GM12878 (cell line): Measurements from ENCODE around the gene AXDND1. TPM values are rescaled to one million over a fixed set of nuclear protein-coding genes. Genes with fewer than 3 reads are reported as not detected.

Experiments used
- EP300 ChIP-seq, 2 experiments: fragments of 150-350 bp in 1 of 2; IDR thresholded peaks; 2 replicates each; pipeline ENCODE4 v1.6.1; 2011 to 2012; ENCODE audit warnings: low read depth in 2 of 2, low read length in 2 of 2, borderline replicate concordance in 1 of 2, improper control_type of control experiment in 1 of 2, inconsistent platforms in 1 of 2; ENCODE audit not compliant: control insufficient read depth in 1 of 2
- ESRRA ChIP-seq: IDR thresholded peaks from 2 replicates; pipeline ENCODE4 v1.6.1; 2012; ENCODE audit warnings: mild to moderate bottlenecking, low read length, improper control_type of control experiment
- FOXK2 ChIP-seq: fragments of 450-650 bp; IDR thresholded peaks from 2 replicates; pipeline ENCODE4 v1.6.1; 2017; ENCODE audit warnings: mild to moderate bottlenecking, moderate library complexity
- MTA2 ChIP-seq: fragments of 450-650 bp; IDR thresholded peaks from 2 replicates; pipeline ENCODE4 v1.6.1; 2016; ENCODE audit warnings: low read depth, mild to moderate bottlenecking, moderate library complexity
- PKNOX1 ChIP-seq: fragments of 450-650 bp; IDR thresholded peaks from 2 replicates; pipeline ENCODE4 v1.6.1; 2016; ENCODE audit warnings: mild to moderate bottlenecking
- SKIL ChIP-seq: fragments of 450-650 bp; IDR thresholded peaks from 2 replicates; pipeline ENCODE4 v1.6.1; 2017; ENCODE audit warnings: mild to moderate bottlenecking, low read depth, inconsistent platforms; ENCODE audit not compliant: poor library complexity, severe bottlenecking
- ZBTB11 ChIP-seq: fragments of 450-650 bp; formaldehyde crosslinking; IDR thresholded peaks from 2 replicates; pipeline ENCODE4 v1.5.0; 2022; ENCODE audit warnings: mild to moderate bottlenecking, missing genetic modification characterization
- polyA plus RNA-seq, 11 experiments: library from polyadenylated mRNA; depleted of rRNA in 4 of 11; unstranded in 6 of 11; stranded (reverse) in 5 of 11; fragments of >200 nt; fragmentation: Nextera tagmentation in 4 of 11; fragmentation: Illumina TruSeq in 1 of 11; extraction: Ambion mirVana in 4 of 11; extraction: Trizol in 1 of 11; gene quantifications; 1 replicate in 1 of 11; 2 replicates in 10 of 11; pipeline versions ENCODE4 v1.2.1 to v1.2.3, GENCODE V29; 2011 to 2016; ENCODE audit warnings: inconsistent platforms in 2 of 11, missing spikeins in 2 of 11, low read depth in 1 of 11
- total RNA-seq, 4 experiments: library from RNA; depleted of rRNA in 3 of 4; stranded (reverse); fragments of >200 nt in 3 of 4; fragmentation: Illumina TruSeq in 1 of 4; extraction: Trizol in 1 of 4; gene quantifications; 2 replicates each; pipeline versions ENCODE4 v1.2.1 to v1.2.3, GENCODE V29; 2013 to 2021

Gene AXDND1
- total and polyA plus RNA-seq, 10 of the 15 experiments (the other 5 are each of a cell fraction or from before 2014, with no cell fraction given) = 0.12 to 0.84 (median 0.42) TPM

- TF ChIP-seq SKIL = no peak
- TF ChIP-seq PKNOX1 = no peak
- TF ChIP-seq ESRRA = no peak
- peak; percentile 37; the same call in 1 of the 2 replicates for TF ChIP-seq MTA2
- no peak for TF ChIP-seq FOXK2
- 0 out of 4 replicates have a peak, but pooled peaks of 1 of the 2 experiments have one; percentile 15 for TF ChIP-seq EP300 (IDR thresholded peaks at IDR 0.05; ENCODE audit: borderline replicate concordance in 1 of 2, control insufficient read depth in 1 of 2, low read depth in 2 of 2, low read length in 2 of 2)
- TF ChIP-seq ZBTB11 (CRISPR knock-in tag) = no peak
Measured at GRCh38 chr1:179510038-179510437, 144.3 kb downstream of the AXDND1 start (continued).
